Ishikawa (cell line): ENCODE data around the gene SPATA1.

Source experiments
- CEBPB ChIP-seq: IDR thresholded peaks from 2 replicates; pipeline ENCODE4 v1.6.1; 2012
- CREB1 ChIP-seq: IDR thresholded peaks from 2 replicates; pipeline ENCODE4 v1.6.1; 2012; ENCODE audit warnings: low read depth
- EGR1 ChIP-seq: IDR thresholded peaks from 2 replicates; pipeline ENCODE4 v1.6.1; 2012
- EP300 ChIP-seq: IDR thresholded peaks from 2 replicates; pipeline ENCODE4 v1.6.1; 2012; ENCODE audit warnings: borderline replicate concordance
- FOXM1 ChIP-seq: IDR thresholded peaks from 2 replicates; pipeline ENCODE4 v1.6.1; 2012; ENCODE audit warnings: low read depth, borderline replicate concordance
- MAX ChIP-seq: IDR thresholded peaks from 2 replicates; pipeline ENCODE4 v1.6.1; 2012
- NFIC ChIP-seq: IDR thresholded peaks from 2 replicates; pipeline ENCODE4 v1.6.1; 2012
- RAD21 ChIP-seq: IDR thresholded peaks from 2 replicates; pipeline ENCODE4 v1.6.1; 2012; ENCODE audit warnings: low read depth
- REST ChIP-seq: IDR thresholded peaks from 2 replicates; pipeline ENCODE4 v1.6.1; 2012; ENCODE audit warnings: low read depth, mild to moderate bottlenecking
- TAF1 ChIP-seq: IDR thresholded peaks from 2 replicates; pipeline ENCODE4 v1.6.1; 2012; ENCODE audit warnings: low read depth, mild to moderate bottlenecking
- TCF12 ChIP-seq: IDR thresholded peaks from 2 replicates; pipeline ENCODE4 v1.6.1; 2012; ENCODE audit warnings: low read depth
- TEAD4 ChIP-seq: IDR thresholded peaks from 2 replicates; pipeline ENCODE4 v1.6.1; 2012
- USF1 ChIP-seq: IDR thresholded peaks from 2 replicates; pipeline ENCODE4 v1.6.1; 2012
- YY1 ChIP-seq: IDR thresholded peaks from 2 replicates; pipeline ENCODE4 v1.6.1; 2012; ENCODE audit warnings: low read depth
- ZBTB7A ChIP-seq: IDR thresholded peaks from 2 replicates; pipeline ENCODE4 v1.6.1; 2012; ENCODE audit warnings: low read depth

Gene SPATA1

DNA sequence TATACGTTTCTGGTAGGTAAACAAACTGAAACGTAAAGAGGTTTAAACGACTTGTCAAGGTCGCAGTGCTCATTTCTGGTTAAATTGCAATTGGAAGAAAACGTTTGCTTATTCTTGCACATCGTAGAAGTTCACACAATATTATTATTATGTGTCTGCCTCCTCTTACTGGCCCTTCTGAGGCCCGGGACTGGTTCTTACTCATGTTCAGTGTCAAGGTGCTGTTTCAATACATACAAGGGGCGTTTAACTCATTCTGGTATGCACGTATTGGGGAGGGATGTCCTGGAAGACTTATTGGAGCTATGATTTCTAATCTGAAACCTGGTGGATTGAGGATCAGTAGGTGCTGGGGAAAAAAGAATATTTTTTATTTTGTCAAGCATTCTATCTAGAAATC, 26.2 kb upstream of the SPATA1 start:
- TF ChIP-seq EP300 (no peak), YY1 (no peak), NFIC (no peak), EGR1 (no peak), RAD21 (no peak), MAX (no peak), TAF1 (no peak), FOXM1 (no peak), ZBTB7A (no peak), TCF12 (no peak), CEBPB (no peak), TEAD4 (no peak), REST (no peak), CREB1 (no peak), USF1 (no peak)

GRCh38 chr1:84480650-84481049, 25.5 kb upstream of the SPATA1 start:
- TF ChIP-seq RAD21 (no peak), EGR1 (no peak), TAF1 (no peak), FOXM1 (no peak), EP300 (no peak), CEBPB (no peak)

DNA sequence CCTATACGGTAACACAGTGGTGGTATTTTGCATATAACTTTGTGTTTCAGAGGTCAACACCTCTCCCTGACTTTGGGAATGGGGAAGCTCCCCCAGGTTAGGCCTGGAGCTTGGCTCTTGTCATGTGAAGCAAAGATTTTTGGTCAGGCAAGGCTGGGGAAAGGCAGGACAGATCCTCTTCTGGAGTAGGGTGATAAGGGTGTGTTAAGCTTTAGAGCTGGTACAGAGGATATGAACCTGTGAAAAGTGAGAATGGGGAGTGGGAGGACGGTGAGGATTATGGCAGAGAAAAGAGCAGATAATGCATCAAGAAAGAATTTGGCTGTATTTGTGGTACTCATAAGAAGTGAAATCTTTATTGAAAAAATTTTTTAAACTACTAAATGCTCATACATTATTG, 24.9 kb upstream of the SPATA1 start:
- TF ChIP-seq TEAD4 (no peak), MAX (no peak), EGR1 (no peak), ZBTB7A (no peak), TCF12 (no peak)

DNA sequence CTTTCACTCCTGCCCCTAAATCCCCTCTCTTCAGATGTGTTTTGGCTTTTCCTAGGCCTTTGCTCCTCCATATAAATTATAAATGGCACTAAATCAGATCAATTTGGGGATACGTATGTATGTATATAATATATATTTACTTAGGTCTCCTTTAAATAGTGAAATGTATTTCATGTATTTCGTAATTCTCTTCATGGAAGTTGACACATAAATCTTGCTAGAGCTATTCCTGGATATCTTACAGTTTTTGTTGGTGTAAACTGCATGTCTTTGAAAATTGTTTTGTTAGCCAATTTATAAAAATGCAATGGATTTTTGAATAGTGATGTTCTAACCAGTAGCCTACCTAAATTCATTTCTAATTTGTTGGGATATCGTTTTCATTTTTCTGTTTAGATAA, 18.1 kb upstream of the SPATA1 start:
- no peak for TF ChIP-seq EGR1
- TF ChIP-seq TCF12 = no peak
- no peak for TF ChIP-seq RAD21
- no peak for TF ChIP-seq CEBPB
- no peak for TF ChIP-seq NFIC
- TF ChIP-seq TEAD4 = no peak

DNA sequence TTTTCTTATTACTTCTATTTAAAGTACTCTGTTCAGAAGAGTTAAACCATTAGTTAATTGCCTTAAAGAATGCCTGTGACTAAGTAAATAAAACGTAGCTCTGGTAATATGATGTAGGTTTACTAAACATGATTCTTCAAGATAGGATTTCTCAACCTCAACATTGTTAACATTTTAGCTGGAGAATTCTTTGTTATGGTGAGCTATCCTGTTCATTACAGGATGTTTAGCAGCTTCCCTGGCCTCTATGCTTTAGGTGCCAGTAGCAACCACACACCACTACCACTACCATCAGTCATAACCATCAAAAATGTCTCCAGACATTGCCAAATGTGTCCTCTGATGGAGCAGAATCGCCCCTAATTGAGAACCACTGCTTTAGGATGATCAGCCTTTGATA, 16.4 kb upstream of the SPATA1 start:
- TF ChIP-seq ZBTB7A (no peak), CEBPB (no peak), TCF12 (no peak), FOXM1 (no peak), USF1 (no peak), NFIC (no peak), EP300 (no peak)

- TF ChIP-seq YY1 (no peak), TEAD4 (no peak), REST (no peak), USF1 (no peak), MAX (no peak), FOXM1 (no peak), RAD21 (no peak), TCF12 (no peak), CEBPB (no peak), EP300 (no peak), CREB1 (no peak), ZBTB7A (no peak)
These were observed 13.5 kb upstream of the SPATA1 start for GRCh38 chr1:84492726-84493125.

DNA sequence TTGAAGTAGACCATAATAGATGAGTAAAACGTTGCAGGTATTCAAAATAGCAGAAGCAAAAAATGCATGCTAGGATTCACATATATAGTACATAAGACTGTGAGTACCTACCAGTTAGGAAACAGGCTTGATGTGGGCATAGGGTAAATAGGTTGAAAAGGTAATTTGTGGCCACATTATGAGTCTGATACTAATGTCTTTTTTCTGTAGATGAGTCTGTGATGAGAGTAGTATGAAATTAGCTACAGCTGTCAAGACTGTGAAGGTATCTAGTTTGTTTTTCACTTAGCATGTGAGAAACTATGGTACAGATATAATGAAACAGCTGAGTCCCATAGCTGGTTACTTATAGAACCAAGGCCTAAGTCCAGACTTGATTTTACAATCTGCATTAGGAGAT, 12.4 kb upstream of the SPATA1 start:
- TF ChIP-seq RAD21 (no peak), MAX (no peak), ZBTB7A (no peak), USF1 (no peak), EP300 (no peak), TAF1 (no peak), FOXM1 (no peak), TCF12 (no peak), YY1 (no peak), CEBPB (no peak), EGR1 (no peak), NFIC (no peak), CREB1 (no peak), TEAD4 (no peak), REST (no peak)
